AG09309 (cell line): Measurements from ENCODE around the gene ACTRT2.
A peak's percentile ranks its signal among the peaks of the same experiment; 100 is the strongest.

ENCODE experiments used
- DNase-seq: peaks from one replicate; pipeline ENCODE4 v3.0.0-alpha.2; 2010; ENCODE audit warnings: low read depth
- H3K4me3 ChIP-seq: 2 replicates; pipeline ENCODE4 v1.5.1; 2011; ENCODE audit warnings: mild to moderate bottlenecking, low read depth, low read length, moderate library complexity; ENCODE audit not compliant: control insufficient read depth
- TF ChIP-seq, protein P1 (sequence below): IDR thresholded peaks from 2 replicates; pipeline ENCODE4 v1.5.1; 2011; ENCODE audit warnings: mild to moderate bottlenecking, low read depth, low read length, inconsistent platforms; ENCODE audit not compliant: insufficient read depth, control insufficient read depth; ENCODE audit errors: missing control alignments

The ACTRT2 gene

GRCh38 chr1:3009556-3009955, 11.7 kb upstream of the ACTRT2 start:
- no peak overlapping the region for H3K4me3 ChIP-seq
- DNase-seq, result no peak
- TF ChIP-seq, protein P1, sequence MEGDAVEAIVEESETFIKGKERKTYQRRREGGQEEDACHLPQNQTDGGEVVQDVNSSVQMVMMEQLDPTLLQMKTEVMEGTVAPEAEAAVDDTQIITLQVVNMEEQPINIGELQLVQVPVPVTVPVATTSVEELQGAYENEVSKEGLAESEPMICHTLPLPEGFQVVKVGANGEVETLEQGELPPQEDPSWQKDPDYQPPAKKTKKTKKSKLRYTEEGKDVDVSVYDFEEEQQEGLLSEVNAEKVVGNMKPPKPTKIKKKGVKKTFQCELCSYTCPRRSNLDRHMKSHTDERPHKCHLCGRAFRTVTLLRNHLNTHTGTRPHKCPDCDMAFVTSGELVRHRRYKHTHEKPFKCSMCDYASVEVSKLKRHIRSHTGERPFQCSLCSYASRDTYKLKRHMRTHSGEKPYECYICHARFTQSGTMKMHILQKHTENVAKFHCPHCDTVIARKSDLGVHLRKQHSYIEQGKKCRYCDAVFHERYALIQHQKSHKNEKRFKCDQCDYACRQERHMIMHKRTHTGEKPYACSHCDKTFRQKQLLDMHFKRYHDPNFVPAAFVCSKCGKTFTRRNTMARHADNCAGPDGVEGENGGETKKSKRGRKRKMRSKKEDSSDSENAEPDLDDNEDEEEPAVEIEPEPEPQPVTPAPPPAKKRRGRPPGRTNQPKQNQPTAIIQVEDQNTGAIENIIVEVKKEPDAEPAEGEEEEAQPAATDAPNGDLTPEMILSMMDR, result no peak

GRCh38 chr1:3011127-3011526, 10.1 kb upstream of the ACTRT2 start:
- no peak overlapping the region for H3K4me3 ChIP-seq
- DNase-seq, result no peak
- TF ChIP-seq, protein P1, result no peak

GRCh38 chr1:3011631-3012455, 9.4 kb upstream of the ACTRT2 start:
- TF ChIP-seq, protein P1, result no peak
- no peak for DNase-seq
- no peak overlapping the region for H3K4me3 ChIP-seq

GRCh38 chr1:3012456-3013291, 8.6 kb upstream of the ACTRT2 start:
- TF ChIP-seq, protein P1, result peak; percentile 62
- no peak overlapping the region for H3K4me3 ChIP-seq
- no peak for DNase-seq

- TF ChIP-seq, protein P1, result no peak
- no peak for DNase-seq
- H3K4me3 ChIP-seq, result no peak overlapping the region
These were observed 7.8 kb upstream of the ACTRT2 start for GRCh38 chr1:3013371-3014049.

GRCh38 chr1:3014050-3014440, 7.2 kb upstream of the ACTRT2 start:
- no peak overlapping the region for H3K4me3 ChIP-seq
- DNase-seq, result no peak
- TF ChIP-seq, protein P1, result no peak
